NCI-H524 (cell line): ENCODE data around the gene RPP25.

Experiments
- DNase-seq, 2 experiments: peaks; one replicate each; lab custom pipeline; 2025; lab: John Stamatoyannopoulos, UW

The RPP25 gene

DNA sequence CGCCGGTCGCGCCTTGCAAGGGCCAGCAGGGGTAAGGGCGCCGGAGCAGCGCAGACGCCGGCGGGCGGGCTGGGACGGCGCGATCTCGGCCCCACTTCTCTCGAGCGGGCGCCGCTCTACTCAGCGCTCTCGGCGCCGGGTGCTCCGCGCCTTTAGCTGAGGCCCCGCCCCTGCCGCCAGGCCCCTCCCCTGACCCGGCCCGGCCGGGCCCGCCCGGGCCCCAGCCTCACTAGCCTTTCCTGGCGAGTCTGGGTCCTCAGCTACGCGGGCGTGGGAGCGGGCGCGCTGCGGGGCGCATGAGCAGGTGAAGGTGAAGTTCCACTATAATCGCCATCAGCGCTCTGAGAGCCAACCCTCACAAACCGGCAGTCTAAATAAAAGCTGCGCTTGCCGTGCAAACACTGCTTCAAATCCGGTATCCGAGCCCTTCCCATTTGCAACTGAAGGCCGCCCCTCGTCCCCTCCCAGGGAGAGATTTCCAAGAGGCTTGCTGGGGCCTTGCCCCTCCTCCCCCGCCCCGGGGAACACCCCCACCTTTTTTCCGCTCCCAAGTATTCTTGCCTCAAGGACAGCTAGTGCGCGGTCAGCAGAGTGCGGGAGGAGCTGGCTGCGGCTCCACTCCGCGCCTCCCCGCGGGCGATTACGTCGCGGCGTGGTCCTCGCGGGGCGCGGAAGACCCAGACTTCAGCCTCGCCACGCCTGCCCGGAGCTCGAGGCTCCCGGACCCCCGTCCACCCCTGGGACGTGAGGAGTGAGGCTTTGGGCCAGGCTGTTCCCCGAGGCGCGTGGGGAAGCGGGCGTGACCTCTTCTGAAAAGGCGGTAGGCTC lies at the start of gene RPP25:
Gene RPP25 (minus strand): TSS at position 125 of the 828 bp plus-strand sequence. CDS start 189 bp downstream, outside the sequence.
- DNase-seq: peak; percentile 85 to 90

DNA sequence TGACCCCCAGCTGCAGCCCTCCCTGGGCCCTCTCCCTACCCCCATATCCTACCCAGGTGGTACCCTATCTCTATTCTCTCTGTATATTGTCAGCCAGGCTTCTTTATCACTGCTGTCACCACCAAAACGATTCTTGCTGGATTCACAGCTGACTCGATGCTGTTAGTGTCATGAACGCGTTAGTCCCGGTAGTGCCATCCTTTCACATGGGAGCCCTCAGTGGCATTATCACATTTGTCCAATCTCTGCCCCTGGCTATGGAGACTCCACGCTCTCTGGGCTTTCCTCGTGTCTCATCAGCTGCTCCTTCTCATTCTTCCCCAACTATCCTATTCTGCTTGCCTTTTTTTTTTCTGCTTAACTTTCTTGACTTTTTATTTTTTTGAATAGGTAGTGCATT lies 45.8 kb upstream of the RPP25 start:
- no peak for DNase-seq

DNA sequence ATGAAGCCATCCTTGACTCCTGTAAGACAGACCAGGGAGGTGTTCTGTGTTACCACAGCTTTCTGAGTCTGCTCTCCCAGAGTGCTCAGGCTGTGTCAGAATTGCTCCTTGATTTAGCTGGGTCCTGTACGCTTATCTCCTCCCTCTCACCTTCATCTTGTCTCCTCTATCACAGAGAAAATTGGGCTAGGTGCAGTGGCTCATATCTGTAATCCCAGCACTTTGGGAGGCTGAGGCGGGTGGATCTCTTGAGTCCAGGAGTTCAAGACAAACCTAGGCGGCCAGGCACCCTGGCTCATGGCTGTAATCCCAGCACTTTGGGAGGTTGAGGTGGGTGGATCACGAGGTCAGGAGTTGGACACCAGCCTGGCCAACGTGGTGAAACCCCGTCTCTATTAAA lies 44.7 kb upstream of the RPP25 start:
- no peak for DNase-seq

- no peak for DNase-seq
Measured at GRCh38 chr15:74997543-74997942, 41.0 kb upstream of the RPP25 start.

DNA sequence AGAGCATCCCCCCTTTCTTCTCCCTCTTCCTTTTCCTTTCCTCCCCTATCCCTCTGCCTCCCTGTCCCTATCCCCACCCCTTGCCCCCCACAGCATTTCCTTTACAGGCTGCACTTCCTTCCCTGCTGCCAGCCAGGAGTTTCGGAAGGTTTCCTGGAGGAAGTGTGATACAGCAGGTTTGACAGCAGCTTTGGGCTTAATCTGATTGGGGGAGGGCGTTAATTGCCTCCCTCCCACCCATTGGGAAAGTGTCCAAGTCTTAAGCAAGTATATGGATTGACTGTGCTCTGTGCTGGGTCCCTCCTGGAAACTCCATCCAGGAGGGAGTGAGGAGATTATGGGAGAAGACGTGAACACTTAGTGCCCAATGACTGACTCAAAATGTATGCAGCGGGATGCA lies 40.6 kb upstream of the RPP25 start:
- DNase-seq: no peak

- peak; percentile 85 to 89 for DNase-seq
Measured at GRCh38 chr15:74995779-74996765, 39.5 kb upstream of the RPP25 start.

- peak; percentile 96 to 99 for DNase-seq
Measured at GRCh38 chr15:74995182-74995778, 38.7 kb upstream of the RPP25 start, which contains the start of gene SCAMP5. SCAMP5 (plus strand) TSS chr15:74995563; CDS start chr15:75011840, 16,277 bp downstream.

DNA sequence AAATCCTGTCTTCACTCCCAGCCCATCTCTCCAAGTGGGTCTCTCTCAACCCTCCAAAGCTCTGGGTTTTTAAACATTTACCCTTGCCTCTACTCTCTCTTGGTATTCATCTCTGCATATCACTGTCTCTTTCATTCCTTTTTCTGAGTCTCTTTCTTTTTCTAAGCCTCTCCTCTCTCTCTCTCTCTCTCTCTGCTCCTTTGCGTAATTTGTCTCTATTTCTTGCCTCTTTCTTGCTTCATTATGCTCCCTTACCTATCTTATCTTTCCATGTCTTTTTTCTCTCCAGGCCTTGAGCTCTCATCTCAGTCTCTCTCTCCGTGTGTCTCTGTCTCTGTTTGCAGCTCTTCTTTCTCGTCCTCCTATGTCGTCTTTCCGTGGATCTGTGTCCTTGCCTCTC lies 38.1 kb upstream of the RPP25 start:
- no peak for DNase-seq

DNA sequence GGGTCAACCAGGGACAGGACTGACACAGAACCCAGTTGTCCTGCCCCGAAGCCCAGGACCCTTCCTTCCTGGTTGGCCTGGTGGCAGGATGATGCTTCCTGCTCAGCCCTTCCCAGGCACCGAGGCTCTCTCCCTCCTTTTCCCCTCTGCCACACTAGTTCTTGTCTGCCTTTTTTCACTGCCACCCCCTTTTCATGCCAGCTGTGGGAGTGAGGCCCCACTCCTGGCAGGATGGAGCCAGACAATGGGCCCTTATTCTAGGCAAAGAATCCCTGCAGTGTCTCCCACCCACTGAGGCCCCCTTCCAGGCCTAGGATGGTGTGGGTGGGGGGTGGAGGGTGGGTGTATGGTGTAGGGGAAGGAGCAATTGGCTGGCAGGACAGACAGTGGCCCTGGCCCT lies 37.7 kb upstream of the RPP25 start:
- DNase-seq: no peak

DNA sequence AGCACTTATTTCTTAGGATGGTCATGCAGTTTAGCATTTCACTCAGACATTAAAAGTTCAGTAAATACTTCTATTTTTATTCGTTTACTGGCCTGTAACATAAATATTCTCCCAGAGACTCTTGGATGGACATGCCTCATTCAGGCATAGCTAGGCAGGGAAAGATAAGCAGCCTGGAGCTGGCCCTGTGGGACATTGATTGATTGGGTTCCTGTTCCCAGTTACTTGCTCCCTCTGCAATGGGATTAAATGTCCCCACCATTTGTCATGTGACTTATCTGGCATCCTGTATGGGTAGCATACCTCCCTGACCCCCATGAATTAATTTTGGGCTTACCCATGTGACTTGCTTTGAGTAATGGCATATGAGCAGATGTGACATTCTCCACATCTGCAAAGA lies 36.0 kb upstream of the RPP25 start:
- no peak for DNase-seq

GRCh38 chr15:74989527-74989926 lies 33.0 kb upstream of the RPP25 start:
- no peak for DNase-seq

GRCh38 chr15:74988007-74988800 lies 31.6 kb upstream of the RPP25 start:
- peak; percentile 56 to 75 for DNase-seq

DNA sequence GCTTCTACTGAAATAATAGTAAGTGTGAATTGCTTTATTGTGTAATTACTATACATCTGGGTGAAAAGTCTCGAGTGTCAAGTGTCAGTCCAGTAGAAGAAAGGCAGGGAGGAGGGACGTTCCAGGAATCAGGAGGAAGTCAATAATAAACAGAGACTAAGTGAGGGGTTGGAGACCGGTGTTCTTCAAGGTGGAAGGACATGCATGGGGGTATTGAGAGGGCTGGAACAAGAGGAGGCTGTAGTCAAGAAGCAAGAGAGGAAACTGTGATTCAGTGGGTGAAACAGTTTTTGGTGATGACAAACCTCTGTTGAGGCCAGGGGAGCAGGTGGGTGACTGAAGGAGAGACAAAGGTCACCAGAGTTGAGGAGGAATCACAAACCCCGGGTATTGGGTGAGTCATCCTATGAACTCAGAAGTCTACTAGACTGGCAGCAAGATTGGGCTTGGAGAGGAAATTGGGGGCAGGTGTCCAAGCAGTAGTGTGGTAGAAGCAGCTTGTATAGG lies 27.2 kb upstream of the RPP25 start:
- no peak for DNase-seq

- DNase-seq: no peak
Measured at GRCh38 chr15:74982183-74982582, 25.6 kb upstream of the RPP25 start.

DNA sequence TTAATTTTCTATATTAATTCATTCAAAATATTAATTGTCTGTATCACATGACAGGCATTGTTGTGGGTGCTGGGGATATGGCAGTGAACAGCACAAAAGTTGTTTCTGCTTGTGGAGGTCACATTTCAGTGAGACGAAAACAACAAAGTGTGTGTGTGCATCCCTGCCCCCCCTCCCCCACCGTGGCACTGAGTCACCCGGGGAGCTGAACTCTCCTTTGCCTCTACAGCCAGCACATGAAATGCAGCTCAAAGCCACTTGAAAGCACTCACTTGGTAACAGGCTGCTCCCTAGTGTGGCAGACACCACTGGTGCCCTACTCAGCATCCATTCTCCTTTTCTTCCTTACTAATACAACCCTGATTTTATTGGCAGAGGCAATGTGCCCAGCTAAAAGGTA lies 21.9 kb upstream of the RPP25 start:
- DNase-seq: peak in 1 of 2 experiments; percentile 18

DNA sequence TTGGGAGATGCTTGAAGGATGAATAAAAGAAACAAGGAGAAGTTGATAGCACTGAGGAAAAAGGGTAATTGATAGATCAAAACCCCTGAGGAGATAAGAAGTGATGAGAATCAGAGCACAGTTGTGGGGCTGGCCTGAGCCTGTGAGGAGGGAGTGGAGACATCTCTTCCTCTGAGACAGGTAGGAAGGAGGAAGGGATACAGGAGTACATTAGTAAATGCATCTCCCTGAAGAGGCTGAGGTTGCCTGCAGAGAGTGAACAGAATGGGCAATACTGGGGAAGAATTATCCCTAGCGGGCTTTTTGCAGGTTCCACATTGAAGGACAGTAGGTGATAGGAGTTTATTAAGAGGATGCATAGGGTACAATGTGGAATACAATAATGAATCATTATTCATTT lies 21.5 kb upstream of the RPP25 start:
- no peak for DNase-seq

DNA sequence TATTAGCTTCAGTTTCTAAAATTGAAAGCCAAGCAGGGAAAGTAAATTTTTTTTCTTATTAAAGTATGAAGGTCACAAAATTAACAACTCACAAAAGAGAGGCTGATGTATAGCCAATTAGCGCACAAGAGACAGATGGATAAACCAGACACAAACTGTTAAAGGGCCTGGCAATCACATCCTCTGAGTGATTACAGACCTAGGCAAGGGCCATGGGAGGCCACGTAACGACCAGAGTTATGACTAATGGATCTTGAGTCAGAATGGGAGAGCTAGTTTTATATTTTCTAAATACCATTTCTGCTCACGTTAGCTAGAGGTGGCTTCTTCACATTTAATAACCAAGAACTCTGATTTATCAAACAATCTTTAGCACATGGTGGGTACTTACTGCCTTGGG lies 21.0 kb upstream of the RPP25 start:
- no peak for DNase-seq

GRCh38 chr15:74976159-74976558 lies 19.6 kb upstream of the RPP25 start:
- DNase-seq: no peak

- no peak for DNase-seq
Measured at GRCh38 chr15:74967670-74968069, 11.1 kb upstream of the RPP25 start.

DNA sequence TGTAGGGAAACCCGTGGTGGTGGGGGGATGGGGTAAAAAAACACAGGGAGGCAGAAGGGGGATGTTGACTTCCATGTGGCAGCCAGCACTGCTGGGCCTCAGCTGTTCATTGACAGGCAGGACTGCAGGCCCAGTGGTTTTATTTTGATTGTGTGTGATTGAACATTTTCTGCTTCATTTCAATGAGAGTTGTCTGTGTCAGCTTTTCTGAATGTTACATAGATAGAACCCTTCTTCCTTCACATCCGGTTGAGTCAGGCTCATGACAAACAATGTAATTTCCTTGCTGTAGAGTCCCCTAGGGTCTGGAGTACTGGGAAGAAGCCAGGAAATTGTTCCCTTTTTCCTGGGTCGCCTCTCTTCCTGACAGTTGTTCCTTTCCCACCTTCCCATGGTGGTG lies 8.2 kb upstream of the RPP25 start:
- no peak for DNase-seq

GRCh38 chr15:74963213-74963612 lies 6.6 kb upstream of the RPP25 start:
- DNase-seq: peak in 1 of 2 experiments; percentile 68
